CD4-positive, alpha-beta T cell (primary cell): ENCODE results near the gene ZNF451. TPM values are rescaled to one million over a fixed set of nuclear protein-coding genes. Genes with fewer than 3 reads are reported as not detected.

ENCODE experiments used
- ATAC-seq: fragments of 200-7000 bp; cut with Tn5 transposase; one replicate; pipeline ENCODE4 v1.10.0; 2022; ENCODE audit warnings: mild to moderate bottlenecking; ENCODE audit not compliant: poor library complexity
- CTCF ChIA-PET: fragments of 350-600 bp; sonication (Branson Sonifier 250); formaldehyde crosslinking; loops from one replicate; lab custom pipeline; 2021; ENCODE audit warnings: antibody characterized with exemption, inconsistent platforms; lab: Charles Lee
- POLR2A ChIA-PET: fragments of 350-600 bp; sonication (Branson Sonifier 250); formaldehyde crosslinking; loops from one replicate; lab custom pipeline; 2021; ENCODE audit warnings: antibody characterized with exemption, inconsistent platforms; lab: Charles Lee
- DNase-seq, 14 experiments: peaks; one replicate each; pipeline ENCODE4 v3.0.0-alpha.2; 2013 to 2020; ENCODE audit warnings: mixed read lengths in 2 of 14
- H3K27ac ChIP-seq, 2 donors: one replicate each; pipeline versions ENCODE4 v1.5.1 to v1.7.0; 2013; ENCODE audit warnings: low read length in 2 of 2, low read depth in 1 of 2, mild to moderate bottlenecking in 1 of 2
- H3K27me3 ChIP-seq, 2 experiments: 1 replicate in 1 of 2; 2 replicates in 1 of 2; pipeline versions ENCODE4 v1.6.1 to v1.7.0; 2013; ENCODE audit warnings: low read length in 2 of 2, control low read depth in 1 of 2, mild to moderate bottlenecking in 1 of 2, moderate library complexity in 1 of 2; ENCODE audit not compliant: insufficient read depth in 2 of 2, control insufficient read depth in 1 of 2
- H3K36me3 ChIP-seq: one replicate; pipeline ENCODE4 v1.6.1; 2013; ENCODE audit warnings: low read length, control low read depth; ENCODE audit not compliant: insufficient read depth
- H3K4me1 ChIP-seq: one replicate; pipeline ENCODE4 v1.6.1; 2013; ENCODE audit warnings: low read length, control low read depth; ENCODE audit not compliant: insufficient read depth
- H3K4me3 ChIP-seq: one replicate; pipeline ENCODE4 v1.5.1; 2013; ENCODE audit warnings: mild to moderate bottlenecking, low read length, moderate library complexity
- H3K9me3 ChIP-seq, 2 experiments: 1 replicate in 1 of 2; 2 replicates in 1 of 2; pipeline versions ENCODE4 v1.6.1 to v1.7.0; 2013; ENCODE audit warnings: low read length in 2 of 2, mild to moderate bottlenecking in 2 of 2, control low read depth in 1 of 2, moderate library complexity in 1 of 2; ENCODE audit not compliant: control insufficient read depth in 1 of 2, insufficient read depth in 1 of 2
- H3K27ac Mint-ChIP-seq: one replicate; pipeline ENCODE4 v1.8.0; 2020; ENCODE audit warnings: mixed read lengths
- H3K27me3 Mint-ChIP-seq: one replicate; pipeline ENCODE4 v1.8.0; 2021; ENCODE audit warnings: mixed read lengths
- H3K36me3 Mint-ChIP-seq: one replicate; pipeline ENCODE4 v1.8.0; 2021; ENCODE audit warnings: low read depth, mixed read lengths
- H3K4me1 Mint-ChIP-seq: one replicate; pipeline ENCODE4 v1.8.0; 2021; ENCODE audit warnings: low read depth, mixed read lengths
- H3K4me3 Mint-ChIP-seq: one replicate; pipeline ENCODE4 v1.8.0; 2020; ENCODE audit warnings: mild to moderate bottlenecking, mixed read lengths
- H3K9me3 Mint-ChIP-seq: one replicate; pipeline ENCODE4 v1.8.0; 2020; ENCODE audit warnings: mixed read lengths
- CTCF ChIP-seq: fragments of 200-600 bp; IDR thresholded peaks from one replicate; pipeline ENCODE4 v1.8.0; 2022; ENCODE audit warnings: antibody characterized with exemption, mild to moderate bottlenecking
- intact Hi-C, 2 experiments: fragments of 100-400 bp; cut with DNase I in 1 of 2; cut with micrococcal nuclease in 1 of 2; formaldehyde crosslinking; loops; one replicate each; pipeline versions ENCODE4 v1.15.1 to v1.9.0; 2023 to 2025; cut with DNase I, micrococcal nuclease
- total RNA-seq, 174 experiments: library from RNA in 2 of 174; stranded (reverse) in 2 of 174; gene quantifications; one replicate each; pipeline ENCODE4 v1.2.3 and lab custom pipeline; 2021 to 2026

Gene ZNF451
- total RNA-seq, 2 experiments from 2014 or later = 124 to 132 TPM

- no peak overlapping the region for H3K27ac ChIP-seq
- H3K27me3 ChIP-seq = no peaks in the 10 kb centered on the region
- no peak overlapping the region for H3K27ac Mint-ChIP-seq
- no peaks in the 10 kb centered on the region for H3K36me3 ChIP-seq
- no peaks in the 10 kb centered on the region for H3K27me3 Mint-ChIP-seq
- no peaks in the 10 kb centered on the region for H3K36me3 Mint-ChIP-seq
- H3K4me3 Mint-ChIP-seq = no peak overlapping the region
- no peaks in the 10 kb centered on the region for H3K4me1 ChIP-seq
- ChIA-PET CTCF (no interaction called here), POLR2A (no interaction called here)
- ATAC-seq (no peak), DNase-seq (no peak)
- no peaks in the 10 kb centered on the region for H3K9me3 Mint-ChIP-seq
- no peaks in the 10 kb centered on the region for H3K4me1 Mint-ChIP-seq
- H3K4me3 ChIP-seq = no peak overlapping the region
- intact Hi-C loops = no loop called here
- TF ChIP-seq CTCF = no peak
- no peaks in the 10 kb centered on the region for H3K9me3 ChIP-seq
Measured at GRCh38 chr6:57198926-57199636, 109.1 kb downstream of the ZNF451 start.

- H3K27ac Mint-ChIP-seq = no peak overlapping the region
- H3K4me3 ChIP-seq = no peak overlapping the region
- no peak for TF ChIP-seq CTCF
- no peaks in the 10 kb centered on the region for H3K36me3 Mint-ChIP-seq
- ATAC-seq (no peak), DNase-seq (no peak)
- no peaks in the 10 kb centered on the region for H3K9me3 ChIP-seq
- H3K4me3 Mint-ChIP-seq = no peak overlapping the region
- no peaks in the 10 kb centered on the region for H3K4me1 ChIP-seq
- H3K27me3 ChIP-seq = no peaks in the 10 kb centered on the region
- no peaks in the 10 kb centered on the region for H3K9me3 Mint-ChIP-seq
- ChIA-PET POLR2A (no interaction called here), CTCF (no interaction called here)
- intact Hi-C loops = no loop called here
- H3K36me3 ChIP-seq = no peaks in the 10 kb centered on the region
- no peaks in the 10 kb centered on the region for H3K27me3 Mint-ChIP-seq
- no peak overlapping the region for H3K27ac ChIP-seq
- no peaks in the 10 kb centered on the region for H3K4me1 Mint-ChIP-seq
Measured at GRCh38 chr6:57201718-57202117, 111.7 kb downstream of the ZNF451 start.

GRCh38 chr6:57205550-57206328, 115.8 kb downstream of the ZNF451 start:
- intact Hi-C loops = no loop called here
- Mint-ChIP-seq H3K27ac (no peak overlapping the region), H3K4me3 (no peak overlapping the region), H3K27me3 (no peaks in the 10 kb centered on the region), H3K36me3 (no peaks in the 10 kb centered on the region), H3K4me1 (no peaks in the 10 kb centered on the region), H3K9me3 (no peaks in the 10 kb centered on the region)
- Histone ChIP-seq H3K36me3 (no peaks in the 10 kb centered on the region), H3K9me3 (no peaks in the 10 kb centered on the region), H3K27me3 (no peaks in the 10 kb centered on the region), H3K4me3 (no peak overlapping the region), H3K4me1 (no peaks in the 10 kb centered on the region), H3K27ac (no peak overlapping the region)
- ATAC-seq = no peak
- ChIA-PET POLR2A (interaction anchor here (1.4 kb wide), 1 partner anchor 16 kb away, joined by 4 read pairs; the partner anchor contains the start of gene RAB23), CTCF (no interaction called here)
- no peak for DNase-seq
- no peak for TF ChIP-seq CTCF
